Caco-2 (cell line): ENCODE data around the gene COA1. TPM values are rescaled to one million over a fixed set of nuclear protein-coding genes. Genes with fewer than 3 reads are reported as not detected.
"Not testable (repeated sequence)": the region's sequence is repeated elsewhere in the genome, so short reads cannot be mapped to it uniquely, and the experiment has no call there.

Experiments
- BruUV-seq: library from RNA; stranded (reverse); fragments of 400-500 nt; replicated peaks from 2 replicates; lab custom pipeline; 2021; lab: Mats Ljungman, UMichigan
- CTCF ChIA-PET: fragments of 300-600 bp; sonication (Branson Sonifier 250); formaldehyde crosslinking; loops from one replicate; lab custom pipeline; 2022; ENCODE audit warnings: antibody characterized with exemption; lab: Charles Lee
- POLR2A ChIA-PET: fragments of 300-600 bp; sonication (Branson Sonifier 250); formaldehyde crosslinking; loops from one replicate; lab custom pipeline; 2022; ENCODE audit warnings: antibody characterized with exemption; lab: Charles Lee
- DNase-seq, 2 experiments: peaks; one replicate each; pipeline versions ENCODE4 v3.0.0 to v3.0.0-alpha.2; 2020 to 2022
- H3K27me3 ChIP-seq: replicated peaks from 2 replicates; pipeline ENCODE4 v1.6.0; 2011; ENCODE audit warnings: low read length; ENCODE audit not compliant: control insufficient read depth, insufficient read depth
- H3K36me3 ChIP-seq: 2 replicates; pipeline ENCODE4 v1.5.1; 2011; ENCODE audit warnings: low read length; ENCODE audit not compliant: control insufficient read depth, insufficient read depth
- H3K4me1 ChIP-seq: fragments of 250-450 bp; sonication (Bioruptor Pico); 2 replicates; pipeline ENCODE4 v1.5.1; 2020; ENCODE audit warnings: mild to moderate bottlenecking
- H3K4me3 ChIP-seq: 2 replicates; pipeline ENCODE4 v1.5.1; 2011; ENCODE audit warnings: low read depth, mild to moderate bottlenecking, control low read depth, low read length
- H3K9me3 ChIP-seq: fragments of 250-450 bp; sonication (Bioruptor Pico); 2 replicates; pipeline ENCODE4 v1.5.1; 2020; ENCODE audit warnings: mild to moderate bottlenecking, moderate library complexity
- H3K27ac Mint-ChIP-seq: one replicate; pipeline ENCODE4 v1.8.0; 2022; ENCODE audit warnings: mixed read lengths; ENCODE audit not compliant: unreplicated experiment
- H3K27me3 Mint-ChIP-seq: one replicate; pipeline ENCODE4 v1.8.0; 2022; ENCODE audit warnings: mixed read lengths; ENCODE audit not compliant: insufficient read depth, unreplicated experiment
- H3K36me3 Mint-ChIP-seq: one replicate; pipeline ENCODE4 v1.8.0; 2022; ENCODE audit warnings: mild to moderate bottlenecking, mixed read lengths; ENCODE audit not compliant: insufficient read depth, unreplicated experiment
- H3K4me1 Mint-ChIP-seq: one replicate; pipeline ENCODE4 v1.8.0; 2022; ENCODE audit warnings: low read depth, mixed read lengths; ENCODE audit not compliant: unreplicated experiment
- H3K4me3 Mint-ChIP-seq: one replicate; pipeline ENCODE4 v1.8.0; 2022; ENCODE audit warnings: mild to moderate bottlenecking, moderate library complexity, mixed read lengths; ENCODE audit not compliant: unreplicated experiment
- H3K9me3 Mint-ChIP-seq: one replicate; pipeline ENCODE4 v1.8.0; 2022; ENCODE audit warnings: mixed read lengths; ENCODE audit not compliant: unreplicated experiment
- CTCF ChIP-seq, 2 experiments: fragments of 200-600 bp in 1 of 2; IDR thresholded peaks; 1 replicate in 1 of 2; 2 replicates in 1 of 2; pipeline versions ENCODE4 v1.5.1 to v1.8.0; 2011 to 2022; ENCODE audit warnings: antibody characterized with exemption in 1 of 2, control low read depth in 1 of 2, inconsistent platforms in 1 of 2, low read depth in 1 of 2, low read length in 1 of 2, mild to moderate bottlenecking in 1 of 2, moderate library complexity in 1 of 2; ENCODE audit not compliant: insufficient read depth in 1 of 2, severe bottlenecking in 1 of 2, unreplicated experiment in 1 of 2
- intact Hi-C: fragments of 100-400 bp; cut with micrococcal nuclease; formaldehyde crosslinking; loops from one replicate; pipeline ENCODE4 v1.10.0; 2022; ENCODE audit not compliant: unreplicated experiment
- total RNA-seq: library from RNA; stranded (reverse); gene quantifications from 2 replicates; pipeline ENCODE4 v1.2.3, GENCODE V29; 2022

The COA1 gene
- total RNA-seq, 1 experiment from 2014 or later, result 94.7 TPM

DNA sequence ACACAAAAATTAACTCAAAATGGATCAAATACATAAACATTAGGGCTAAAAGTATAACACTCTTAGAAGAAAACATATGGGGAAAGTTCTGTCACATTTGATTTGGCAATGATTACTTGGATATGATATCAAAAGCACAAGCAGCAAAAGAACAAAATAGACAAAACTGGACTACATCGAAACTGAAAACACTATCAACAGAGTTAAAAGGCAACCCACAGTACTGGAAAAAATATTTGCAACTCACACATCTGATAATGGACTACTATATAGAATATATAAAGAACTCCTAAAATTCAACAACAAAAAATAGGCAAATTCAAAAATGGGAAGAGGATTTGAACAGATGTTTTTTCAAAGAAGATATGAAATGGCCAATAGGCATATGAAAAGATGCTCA lies 51.0 kb downstream of the COA1 start:
- Histone ChIP-seq H3K4me3 (no peak overlapping the region), H3K27me3 (no peaks in the 10 kb centered on the region), H3K9me3 (no peaks in the 10 kb centered on the region), H3K4me1 (no peaks in the 10 kb centered on the region), H3K36me3 (no peaks in the 10 kb centered on the region)
- no peaks in the 10 kb centered on the region for H3K9me3 Mint-ChIP-seq
- POLR2A ChIA-PET, result no interaction called here
- no TSS peak for BruUV-seq
- TF ChIP-seq CTCF (IDR thresholded peaks at IDR 0.05; ENCODE audit: insufficient read depth in 1 of 2, low read depth in 1 of 2, low read length in 1 of 2, severe bottlenecking in 1 of 2, unreplicated experiment in 1 of 2), result no peak
- no peak overlapping the region for H3K4me3 Mint-ChIP-seq
- no peak for DNase-seq
- CTCF ChIA-PET, result no interaction called here
- no peaks in the 10 kb centered on the region for H3K4me1 Mint-ChIP-seq
- no peak overlapping the region for H3K27ac Mint-ChIP-seq
- no peaks in the 10 kb centered on the region for H3K27me3 Mint-ChIP-seq
- intact Hi-C loops, result no loop called here
- no peaks in the 10 kb centered on the region for H3K36me3 Mint-ChIP-seq

DNA sequence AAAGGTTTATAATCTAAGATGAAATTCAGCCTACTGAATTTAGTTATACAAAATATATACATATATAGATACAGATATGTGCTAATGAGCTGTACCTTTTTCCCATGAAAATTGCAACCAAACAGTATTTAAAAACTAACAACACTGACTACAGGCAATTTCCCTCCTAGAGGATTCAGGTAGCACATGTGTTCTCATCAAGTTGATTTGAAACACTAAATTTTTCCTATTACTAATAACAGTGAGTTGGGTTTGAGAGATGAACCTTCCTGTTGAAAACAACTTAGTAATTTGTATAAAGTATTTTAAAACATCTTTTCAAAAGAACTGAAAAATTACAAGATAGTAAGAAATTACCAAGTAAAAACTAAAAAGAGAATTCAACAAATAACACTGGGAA lies 51.5 kb downstream of the COA1 start:
- ChIA-PET POLR2A (no interaction called here), CTCF (no interaction called here)
- intact Hi-C loops, result no loop called here

GRCh38 chr7:43674559-43675436 lies 54.5 kb downstream of the COA1 start:
- no peaks in the 10 kb centered on the region for H3K9me3 Mint-ChIP-seq
- intact Hi-C loops, result no loop called here
- Histone ChIP-seq H3K9me3 (no peaks in the 10 kb centered on the region), H3K4me1 (no peaks in the 10 kb centered on the region), H3K4me3 (no peak overlapping the region), H3K36me3 (no peaks in the 10 kb centered on the region), H3K27me3 (no peaks in the 10 kb centered on the region)
- no TSS peak for BruUV-seq
- ChIA-PET POLR2A (no interaction called here), CTCF (no interaction called here)
- H3K36me3 Mint-ChIP-seq, result no peaks in the 10 kb centered on the region
- no peak overlapping the region for H3K27ac Mint-ChIP-seq
- no peaks in the 10 kb centered on the region for H3K27me3 Mint-ChIP-seq
- no peaks in the 10 kb centered on the region for H3K4me1 Mint-ChIP-seq
- TF ChIP-seq CTCF (IDR thresholded peaks at IDR 0.05; ENCODE audit: insufficient read depth in 1 of 2, low read depth in 1 of 2, low read length in 1 of 2, severe bottlenecking in 1 of 2, unreplicated experiment in 1 of 2), result no peak
- H3K4me3 Mint-ChIP-seq, result no peak overlapping the region
- no peak for DNase-seq

More for the DNA sequence above, 51.5 kb downstream of the COA1 start:
- TF ChIP-seq CTCF (IDR thresholded peaks at IDR 0.05; ENCODE audit: insufficient read depth in 1 of 2, low read depth in 1 of 2, low read length in 1 of 2, severe bottlenecking in 1 of 2, unreplicated experiment in 1 of 2), result no peak
- Histone ChIP-seq H3K4me3 (no peak overlapping the region), H3K27me3 (no peaks in the 10 kb centered on the region), H3K4me1 (no peaks in the 10 kb centered on the region), H3K9me3 (no peaks in the 10 kb centered on the region), H3K36me3 (no peaks in the 10 kb centered on the region)
- no peak overlapping the region for H3K4me3 Mint-ChIP-seq
- H3K27ac Mint-ChIP-seq, result no peak overlapping the region
- BruUV-seq, result no TSS peak
- DNase-seq, result no peak
- H3K4me1 Mint-ChIP-seq, result no peaks in the 10 kb centered on the region
- H3K27me3 Mint-ChIP-seq, result no peaks in the 10 kb centered on the region
- H3K9me3 Mint-ChIP-seq, result no peaks in the 10 kb centered on the region
- H3K36me3 Mint-ChIP-seq, result no peaks in the 10 kb centered on the region

GRCh38 chr7:43673243-43673976 lies 55.9 kb downstream of the COA1 start:
- H3K4me3 Mint-ChIP-seq, H3K9me3 ChIP-seq, DNase-seq, H3K27me3 ChIP-seq, H3K27me3 Mint-ChIP-seq, H3K27ac Mint-ChIP-seq, H3K36me3 ChIP-seq, BruUV-seq, H3K4me1 ChIP-seq, H3K36me3 Mint-ChIP-seq, POLR2A ChIA-PET, H3K4me3 ChIP-seq, H3K9me3 Mint-ChIP-seq, CTCF ChIA-PET, intact Hi-C loops: not testable (repeated sequence)
- H3K4me1 Mint-ChIP-seq, result peaks cover 13% of the 10 kb centered on the region
